ENCODE data around the gene UPP2.

Gene UPP2

GRCh38 chr2:158101384-158101926, at the start of gene UPP2:
UPP2 (plus strand) TSS chr2:158101876; CDS start chr2:158102064, 188 bp downstream.
- no peak for DNase-seq

GRCh38 chr2:158052761-158053160, 48.9 kb upstream of the UPP2 start:
- DNase-seq = no peak

GRCh38 chr2:158056875-158057274, 44.8 kb upstream of the UPP2 start:
- DNase-seq = no peak

GRCh38 chr2:158060160-158060834, 41.4 kb upstream of the UPP2 start:
- DNase-seq = no peak

GRCh38 chr2:158060835-158061435, 40.7 kb upstream of the UPP2 start:
- DNase-seq = no peak

- no peak for DNase-seq
Measured at GRCh38 chr2:158061763-158062162, 39.9 kb upstream of the UPP2 start.

- DNase-seq = no peak
Measured at GRCh38 chr2:158066046-158066713, 35.5 kb upstream of the UPP2 start.

- DNase-seq = no peak
Measured at GRCh38 chr2:158071018-158071417, 30.7 kb upstream of the UPP2 start.

- DNase-seq = no peak
Measured at GRCh38 chr2:158072361-158072760, 29.3 kb upstream of the UPP2 start.

GRCh38 chr2:158079672-158080071, 22.0 kb upstream of the UPP2 start:
- DNase-seq = no peak

- DNase-seq = no peak
Measured at GRCh38 chr2:158088093-158088492, 13.6 kb upstream of the UPP2 start.

- no peak for DNase-seq
Measured at GRCh38 chr2:158089322-158089721, 12.4 kb upstream of the UPP2 start.

GRCh38 chr2:158091647-158092046, 10.0 kb upstream of the UPP2 start:
- no peak for DNase-seq

- no peak for DNase-seq
Measured at GRCh38 chr2:158094487-158095092, 7.1 kb upstream of the UPP2 start.

- DNase-seq = no peak
Measured at GRCh38 chr2:158095269-158095668, 6.4 kb upstream of the UPP2 start.

GRCh38 chr2:158095912-158096311, 5.8 kb upstream of the UPP2 start:
- DNase-seq = no peak

- no peak for DNase-seq
Measured at GRCh38 chr2:158097481-158097880, 4.2 kb upstream of the UPP2 start.

- DNase-seq = no peak
Measured at GRCh38 chr2:158098178-158098577, 3.5 kb upstream of the UPP2 start.

GRCh38 chr2:158099716-158100115, 2.0 kb upstream of the UPP2 start:
- no peak for DNase-seq

GRCh38 chr2:158100411-158100810, 1.3 kb upstream of the UPP2 start:
- DNase-seq = no peak

GRCh38 chr2:158102446-158102845, 770 bp downstream of the UPP2 start:
- no peak for DNase-seq

GRCh38 chr2:158103411-158104012, 1.8 kb downstream of the UPP2 start:
- DNase-seq = no peak

GRCh38 chr2:158104903-158105302, 3.2 kb downstream of the UPP2 start:
- no peak for DNase-seq
